ENCODE data around the gene KDM1B.

KDM1B gene

GRCh38 chr6:18155150-18155863, at the start of gene KDM1B:
Gene KDM1B (plus strand): TSS chr6:18155422. CDS start chr6:18159896, 4,474 bp downstream.
- Mint-ChIP-seq H3K9me3 (ENCODE audit: low read depth) (no peaks in the 10 kb centered on the region), H3K4me3 (peak within 1 kb of the TSS; percentile 97), H3K27ac (peak within 1 kb of the TSS; percentile 84), H3K27me3 (no peaks in the 10 kb centered on the region), H3K36me3 (no peaks in the 10 kb centered on the region), H3K4me1 (ENCODE audit: low read depth) (peaks cover 36% of the 10 kb centered on the region)

GRCh38 chr6:18107061-18107460, 48.2 kb upstream of the KDM1B start:
- Mint-ChIP-seq H3K9me3 (ENCODE audit: low read depth) (peaks cover 11% of the 10 kb centered on the region), H3K27me3 (peaks cover 10% of the 10 kb centered on the region), H3K27ac (no peak overlapping the region), H3K4me1 (ENCODE audit: low read depth) (no peaks in the 10 kb centered on the region), H3K4me3 (no peak overlapping the region), H3K36me3 (peaks cover 5% of the 10 kb centered on the region)

- Mint-ChIP-seq H3K9me3 (ENCODE audit: low read depth) (peaks cover 11% of the 10 kb centered on the region), H3K4me3 (no peak overlapping the region), H3K27me3 (peaks cover 16% of the 10 kb centered on the region), H3K36me3 (peaks cover 5% of the 10 kb centered on the region), H3K4me1 (ENCODE audit: low read depth) (peaks cover 4% of the 10 kb centered on the region), H3K27ac (no peak overlapping the region)
These were observed 45.1 kb upstream of the KDM1B start for GRCh38 chr6:18110162-18110561.

- no peak overlapping the region for H3K4me3 Mint-ChIP-seq
These were observed 39.9 kb upstream of the KDM1B start for GRCh38 chr6:18115356-18115755.

GRCh38 chr6:18117136-18117535, 38.1 kb upstream of the KDM1B start:
- Mint-ChIP-seq H3K27ac (no peak overlapping the region), H3K9me3 (ENCODE audit: low read depth) (peaks cover 12% of the 10 kb centered on the region), H3K27me3 (peaks cover 18% of the 10 kb centered on the region), H3K4me1 (ENCODE audit: low read depth) (peaks cover 14% of the 10 kb centered on the region), H3K36me3 (peaks cover 9% of the 10 kb centered on the region), H3K4me3 (no peak overlapping the region)

More at GRCh38 chr6:18115356-18115755, 39.9 kb upstream of the KDM1B start:
- Mint-ChIP-seq H3K27ac (peak overlapping the region; percentile 5), H3K36me3 (peaks cover 9% of the 10 kb centered on the region), H3K9me3 (ENCODE audit: low read depth) (peaks cover 12% of the 10 kb centered on the region), H3K4me1 (ENCODE audit: low read depth) (peaks cover 12% of the 10 kb centered on the region), H3K27me3 (peaks cover 22% of the 10 kb centered on the region)

- Mint-ChIP-seq H3K27me3 (peaks cover 16% of the 10 kb centered on the region), H3K27ac (no peak overlapping the region), H3K9me3 (ENCODE audit: low read depth) (peaks cover 12% of the 10 kb centered on the region), H3K4me1 (ENCODE audit: low read depth) (peaks cover 21% of the 10 kb centered on the region), H3K4me3 (no peak overlapping the region), H3K36me3 (peaks cover 11% of the 10 kb centered on the region)
These were observed 36.9 kb upstream of the KDM1B start for GRCh38 chr6:18118330-18118729.

GRCh38 chr6:18119236-18119635, 36.0 kb upstream of the KDM1B start:
- H3K9me3 Mint-ChIP-seq (ENCODE audit: low read depth): peaks cover 12% of the 10 kb centered on the region
- peaks cover 11% of the 10 kb centered on the region for H3K36me3 Mint-ChIP-seq
- peaks cover 20% of the 10 kb centered on the region for H3K4me1 Mint-ChIP-seq (ENCODE audit: low read depth)
- no peak overlapping the region for H3K4me3 Mint-ChIP-seq
- H3K27ac Mint-ChIP-seq: no peak overlapping the region
- H3K27me3 Mint-ChIP-seq: peaks cover 12% of the 10 kb centered on the region

- Mint-ChIP-seq H3K27me3 (peaks cover 14% of the 10 kb centered on the region), H3K27ac (no peak overlapping the region), H3K36me3 (peaks cover 11% of the 10 kb centered on the region), H3K9me3 (ENCODE audit: low read depth) (peaks cover 12% of the 10 kb centered on the region), H3K4me3 (peak overlapping the region; percentile 54), H3K4me1 (ENCODE audit: low read depth) (peaks cover 8% of the 10 kb centered on the region)
These were observed 33.6 kb upstream of the KDM1B start for GRCh38 chr6:18121580-18122127.

- Mint-ChIP-seq H3K27ac (peak within 1 kb of the TSS; percentile 50), H3K36me3 (peaks cover 11% of the 10 kb centered on the region), H3K4me3 (peak within 1 kb of the TSS; percentile 84), H3K4me1 (ENCODE audit: low read depth) (peaks cover 8% of the 10 kb centered on the region), H3K9me3 (ENCODE audit: low read depth) (peaks cover 12% of the 10 kb centered on the region), H3K27me3 (peaks cover 14% of the 10 kb centered on the region)
These were observed 32.8 kb upstream of the KDM1B start, which contains the start of gene NHLRC1 for GRCh38 chr6:18122128-18123093. Gene NHLRC1 (minus strand): TSS chr6:18122677. CDS start chr6:18122606, 71 bp downstream.

- H3K27ac Mint-ChIP-seq: no peak overlapping the region
- peaks cover 8% of the 10 kb centered on the region for H3K4me1 Mint-ChIP-seq (ENCODE audit: low read depth)
- no peak overlapping the region for H3K4me3 Mint-ChIP-seq
- peaks cover 4% of the 10 kb centered on the region for H3K27me3 Mint-ChIP-seq
- H3K36me3 Mint-ChIP-seq: peaks cover 3% of the 10 kb centered on the region
- no peaks in the 10 kb centered on the region for H3K9me3 Mint-ChIP-seq (ENCODE audit: low read depth)
These were observed 29.1 kb upstream of the KDM1B start for GRCh38 chr6:18126121-18126520.

GRCh38 chr6:18132346-18132745, 22.9 kb upstream of the KDM1B start:
- H3K4me3 Mint-ChIP-seq: no peak overlapping the region
- H3K4me1 Mint-ChIP-seq (ENCODE audit: low read depth): peaks cover 6% of the 10 kb centered on the region
- no peaks in the 10 kb centered on the region for H3K9me3 Mint-ChIP-seq (ENCODE audit: low read depth)
- no peaks in the 10 kb centered on the region for H3K27me3 Mint-ChIP-seq
- no peak overlapping the region for H3K27ac Mint-ChIP-seq
- peaks cover 17% of the 10 kb centered on the region for H3K36me3 Mint-ChIP-seq

GRCh38 chr6:18135171-18135570, 20.1 kb upstream of the KDM1B start:
- Mint-ChIP-seq H3K9me3 (ENCODE audit: low read depth) (no peaks in the 10 kb centered on the region), H3K4me1 (ENCODE audit: low read depth) (peaks cover 6% of the 10 kb centered on the region), H3K4me3 (no peak overlapping the region), H3K36me3 (peaks cover 26% of the 10 kb centered on the region), H3K27ac (no peak overlapping the region), H3K27me3 (no peaks in the 10 kb centered on the region)

- Mint-ChIP-seq H3K27me3 (no peaks in the 10 kb centered on the region), H3K4me1 (ENCODE audit: low read depth) (peaks cover 6% of the 10 kb centered on the region), H3K4me3 (no peak overlapping the region), H3K27ac (no peak overlapping the region), H3K36me3 (peaks cover 28% of the 10 kb centered on the region), H3K9me3 (ENCODE audit: low read depth) (no peaks in the 10 kb centered on the region)
These were observed 19.0 kb upstream of the KDM1B start for GRCh38 chr6:18136260-18136659.

GRCh38 chr6:18138906-18139305, 16.3 kb upstream of the KDM1B start:
- H3K36me3 Mint-ChIP-seq: peaks cover 26% of the 10 kb centered on the region

More at GRCh38 chr6:18138906-18139305, 16.3 kb upstream of the KDM1B start:
- H3K27me3 Mint-ChIP-seq: no peaks in the 10 kb centered on the region
- no peak overlapping the region for H3K27ac Mint-ChIP-seq
- peaks cover 6% of the 10 kb centered on the region for H3K4me1 Mint-ChIP-seq (ENCODE audit: low read depth)
- no peak overlapping the region for H3K4me3 Mint-ChIP-seq
- no peaks in the 10 kb centered on the region for H3K9me3 Mint-ChIP-seq (ENCODE audit: low read depth)
